GM23338 (cell line): ENCODE data around the gene RASGRP3. TPM values are rescaled to one million over a fixed set of nuclear protein-coding genes. Genes with fewer than 3 reads are reported as not detected.

Experiments used
- CTCF ChIP-seq, 2 experiments: fragments of 200-600 bp in 1 of 2; sonication (generic) in 1 of 2; conservative IDR thresholded peaks; 2 replicates each; pipeline versions ENCODE4 v1.5.1 to v1.6.1; 2016 to 2017; ENCODE audit warnings: antibody characterized with exemption in 2 of 2, low read depth in 2 of 2, mild to moderate bottlenecking in 2 of 2, moderate library complexity in 1 of 2
- EZH2 ChIP-seq: fragments of 200-600 bp; sonication (generic); IDR thresholded peaks from one replicate; pipeline ENCODE4 v1.8.0; 2017; ENCODE audit warnings: antibody characterized with exemption, mild to moderate bottlenecking, low read depth; ENCODE audit not compliant: unreplicated experiment
- JUNB ChIP-seq: IDR thresholded peaks from one replicate; pipeline ENCODE4 v1.6.1; 2016; ENCODE audit warnings: antibody characterized with exemption; ENCODE audit not compliant: unreplicated experiment
- NANOG ChIP-seq: IDR thresholded peaks from 2 replicates; pipeline ENCODE4 v1.6.1; 2016; ENCODE audit warnings: antibody characterized with exemption, borderline replicate concordance
- STAT1 ChIP-seq: IDR thresholded peaks from one replicate; pipeline ENCODE4 v1.6.1; 2016; ENCODE audit warnings: antibody characterized with exemption; ENCODE audit not compliant: unreplicated experiment
- ZNF331 ChIP-seq: fragments of 250-450 bp; sonication (Bioruptor Pico); IDR thresholded peaks from 2 replicates; pipeline ENCODE4 v1.5.0; 2020; ENCODE audit warnings: low read depth, mild to moderate bottlenecking, moderate library complexity
- ZNF462 ChIP-seq: fragments of 250-450 bp; sonication (Bioruptor Pico); IDR thresholded peaks from 2 replicates; pipeline ENCODE4 v1.5.0; 2020; ENCODE audit warnings: mild to moderate bottlenecking, moderate library complexity
- polyA plus RNA-seq: library from polyadenylated mRNA; unstranded; fragments of >200 nt; fragmentation: Nextera tagmentation; extraction: Ambion mirVana; gene quantifications from 2 replicates; pipeline ENCODE4 v1.2.1, GENCODE V29; 2016
- total RNA-seq: library from RNA; depleted of rRNA; stranded (reverse); fragments of >200 nt; shearing (Covaris generic); gene quantifications from 2 replicates; pipeline ENCODE4 v1.2.3, GENCODE V29; 2014

RASGRP3 gene
- total and polyA plus RNA-seq, 2 experiments from 2014 or later = 0.19 to 0.69 TPM

- TF ChIP-seq ZNF462 (CRISPR knock-in tag) (no peak), NANOG (no peak), ZNF331 (CRISPR knock-in tag) (no peak), JUNB (no peak), CTCF (conservative IDR thresholded peaks at IDR 0.05; ENCODE audit: low read depth in 2 of 2) (no peak), EZH2 (no peak), STAT1 (no peak)
These were observed 122.2 kb downstream of the RASGRP3 start (continued) for GRCh38 chr2:33598561-33599174.
